NCI-H69 (cell line): ENCODE data around the gene FNBP1.

Source experiments
- DNase-seq: peaks from one replicate; lab custom pipeline; 2025; lab: John Stamatoyannopoulos, UW

The FNBP1 gene

GRCh38 chr9:129919841-129920240, 123.1 kb downstream of the FNBP1 start:
- DNase-seq, result no peak

- DNase-seq, result no peak
Observed at GRCh38 chr9:129919277-129919676, 123.7 kb downstream of the FNBP1 start.

GRCh38 chr9:129918296-129918950, 124.6 kb downstream of the FNBP1 start:
- DNase-seq, result no peak

- no peak for DNase-seq
Observed at GRCh38 chr9:129916707-129917106, 126.3 kb downstream of the FNBP1 start.

GRCh38 chr9:129914051-129914450, 128.9 kb downstream of the FNBP1 start:
- no peak for DNase-seq

GRCh38 chr9:129910628-129911567, 132.1 kb downstream of the FNBP1 start:
- no peak for DNase-seq

GRCh38 chr9:129909851-129910250, 133.1 kb downstream of the FNBP1 start:
- no peak for DNase-seq

GRCh38 chr9:129908906-129909305, 134.1 kb downstream of the FNBP1 start:
- no peak for DNase-seq

GRCh38 chr9:129907201-129907600, 135.8 kb downstream of the FNBP1 start:
- DNase-seq, result no peak

- no peak for DNase-seq
Observed at GRCh38 chr9:129906298-129906697, 136.7 kb downstream of the FNBP1 start.

GRCh38 chr9:129904734-129905133, 138.3 kb downstream of the FNBP1 start:
- DNase-seq, result no peak

- DNase-seq, result no peak
Observed at GRCh38 chr9:129902740-129903134, 140.3 kb downstream of the FNBP1 start.

GRCh38 chr9:129901993-129902739, 140.8 kb downstream of the FNBP1 start:
- DNase-seq, result no peak

- no peak for DNase-seq
Observed at GRCh38 chr9:129900263-129901027, 142.5 kb downstream of the FNBP1 start.

- no peak for DNase-seq
Observed at GRCh38 chr9:129899620-129900019, 143.4 kb downstream of the FNBP1 start.

GRCh38 chr9:129898185-129898584, 144.8 kb downstream of the FNBP1 start:
- no peak for DNase-seq

GRCh38 chr9:129897263-129897662, 145.7 kb downstream of the FNBP1 start:
- no peak for DNase-seq

GRCh38 chr9:129895376-129896268, 147.4 kb downstream of the FNBP1 start:
- no peak for DNase-seq

- DNase-seq, result no peak
Observed at GRCh38 chr9:129894120-129894823, 148.7 kb downstream of the FNBP1 start.

GRCh38 chr9:129891569-129891968, 151.4 kb downstream of the FNBP1 start:
- DNase-seq, result no peak
